ENCODE data around the gene ELP5. TPM values are rescaled to one million over a fixed set of nuclear protein-coding genes. Genes with fewer than 3 reads are reported as not detected.

Gene ELP5
- total and polyA plus RNA-seq, 2 experiments from 2014 or later, result 38.3 to 41.4 TPM

- TF ChIP-seq, protein P1, sequence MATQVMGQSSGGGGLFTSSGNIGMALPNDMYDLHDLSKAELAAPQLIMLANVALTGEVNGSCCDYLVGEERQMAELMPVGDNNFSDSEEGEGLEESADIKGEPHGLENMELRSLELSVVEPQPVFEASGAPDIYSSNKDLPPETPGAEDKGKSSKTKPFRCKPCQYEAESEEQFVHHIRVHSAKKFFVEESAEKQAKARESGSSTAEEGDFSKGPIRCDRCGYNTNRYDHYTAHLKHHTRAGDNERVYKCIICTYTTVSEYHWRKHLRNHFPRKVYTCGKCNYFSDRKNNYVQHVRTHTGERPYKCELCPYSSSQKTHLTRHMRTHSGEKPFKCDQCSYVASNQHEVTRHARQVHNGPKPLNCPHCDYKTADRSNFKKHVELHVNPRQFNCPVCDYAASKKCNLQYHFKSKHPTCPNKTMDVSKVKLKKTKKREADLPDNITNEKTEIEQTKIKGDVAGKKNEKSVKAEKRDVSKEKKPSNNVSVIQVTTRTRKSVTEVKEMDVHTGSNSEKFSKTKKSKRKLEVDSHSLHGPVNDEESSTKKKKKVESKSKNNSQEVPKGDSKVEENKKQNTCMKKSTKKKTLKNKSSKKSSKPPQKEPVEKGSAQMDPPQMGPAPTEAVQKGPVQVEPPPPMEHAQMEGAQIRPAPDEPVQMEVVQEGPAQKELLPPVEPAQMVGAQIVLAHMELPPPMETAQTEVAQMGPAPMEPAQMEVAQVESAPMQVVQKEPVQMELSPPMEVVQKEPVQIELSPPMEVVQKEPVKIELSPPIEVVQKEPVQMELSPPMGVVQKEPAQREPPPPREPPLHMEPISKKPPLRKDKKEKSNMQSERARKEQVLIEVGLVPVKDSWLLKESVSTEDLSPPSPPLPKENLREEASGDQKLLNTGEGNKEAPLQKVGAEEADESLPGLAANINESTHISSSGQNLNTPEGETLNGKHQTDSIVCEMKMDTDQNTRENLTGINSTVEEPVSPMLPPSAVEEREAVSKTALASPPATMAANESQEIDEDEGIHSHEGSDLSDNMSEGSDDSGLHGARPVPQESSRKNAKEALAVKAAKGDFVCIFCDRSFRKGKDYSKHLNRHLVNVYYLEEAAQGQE (IDR thresholded peaks at IDR 0.05; ENCODE audit: unreplicated experiment), result no peak
- no peak for TF ChIP-seq CREB1 (CRISPR knock-in tag; IDR thresholded peaks at IDR 0.05; ENCODE audit: low read depth)
- no peak for TF ChIP-seq EZH2phosphoT487 (IDR thresholded peaks at IDR 0.05; ENCODE audit: unreplicated experiment)
- TF ChIP-seq ETS1 (IDR thresholded peaks at IDR 0.05), result no peak
These were observed 1.1 kb upstream of the ELP5 start (continued) for GRCh38 chr17:7250695-7251627.

DNA sequence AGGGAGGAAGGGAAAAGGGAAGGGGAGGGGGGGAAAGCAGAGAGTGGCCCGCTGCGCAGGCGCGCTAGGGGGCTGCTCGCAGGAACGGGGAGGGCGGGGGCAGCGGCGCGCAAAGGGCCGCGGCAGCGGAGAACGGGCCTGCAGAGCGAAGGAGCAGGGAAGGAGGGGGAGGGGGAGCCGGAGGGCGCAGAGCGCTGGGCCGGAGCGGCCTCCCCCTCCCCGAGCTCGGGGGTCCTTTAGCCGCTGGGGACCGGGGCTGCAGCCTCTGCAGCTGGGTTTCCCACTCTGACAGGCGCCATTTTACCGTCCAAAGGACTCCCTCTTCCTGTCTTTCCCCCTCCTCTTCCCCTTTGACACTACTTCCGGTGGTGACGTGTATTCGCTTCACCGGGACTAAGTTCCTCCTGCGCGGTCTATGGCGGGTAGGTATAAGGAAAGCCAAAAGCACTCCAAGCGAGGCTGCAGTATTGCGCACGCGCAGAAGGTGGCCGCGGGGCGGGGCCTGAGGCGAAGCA is 297 bp upstream of the ELP5 start, which contains the start of gene CTDNEP1:
CTDNEP1 (minus strand) TSS at position 74 of the 515 bp plus-strand sequence. CDS start 438 bp downstream, outside the sequence.
- Histone ChIP-seq H3K27ac (ENCODE audit: low read depth) (peak within 1 kb of the TSS; percentile 96), H3K4me3 (peak within 1 kb of the TSS; percentile 65), H3F3A (replicated peaks; ENCODE audit: low read depth) (peaks cover 15% of the 10 kb centered on the region; the same call in 1 of the 2 replicates), H3K27me3 (ENCODE audit: insufficient read depth) (no peaks in the 10 kb centered on the region), H2AFZ (peak within 1 kb of the TSS; percentile 44; the same call in 1 of the 2 replicates), H3K4me1 (ENCODE audit: insufficient read depth) (peaks cover 17% of the 10 kb centered on the region), H3K4me2 (peak within 1 kb of the TSS; percentile 98), H3K79me2 (replicated peaks; ENCODE audit: insufficient read depth) (peaks cover 60% of the 10 kb centered on the region), H3K36me3 (ENCODE audit: insufficient read depth) (peaks cover 13% of the 10 kb centered on the region), H4K20me1 (replicated peaks; ENCODE audit: insufficient read depth) (peaks cover 32% of the 10 kb centered on the region), H3K9me2 (ENCODE audit: insufficient read depth) (no peaks in the 10 kb centered on the region)
- ATAC-seq (peak; percentile 89), DNase-seq (ENCODE audit: low spot score) (peak; percentile 98)
- Mint-ChIP-seq H3K27ac (peak within 1 kb of the TSS; percentile 100), H3K4me1 (peaks cover 31% of the 10 kb centered on the region), H3K27me3 (ENCODE audit: insufficient read depth, low read depth, poor library complexity) (peaks cover 14% of the 10 kb centered on the region), H3K36me3 (ENCODE audit: low read depth) (peaks cover 43% of the 10 kb centered on the region), H3K9me3 (peaks cover 3% of the 10 kb centered on the region; the same call in 2 of the 3 replicates), H3K4me3 (peak within 1 kb of the TSS; percentile 91)
- TF ChIP-seq, protein P1 (IDR thresholded peaks at IDR 0.05; ENCODE audit: unreplicated experiment), result no peak
- no peak for TF ChIP-seq ZNF331 (CRISPR knock-in tag; IDR thresholded peaks at IDR 0.05; ENCODE audit: low read depth)
- no peak; the same call in none of the 2 replicates for TF ChIP-seq CREB1 (CRISPR knock-in tag; IDR thresholded peaks at IDR 0.05; ENCODE audit: low read depth)
- no peak for TF ChIP-seq EZH2phosphoT487 (IDR thresholded peaks at IDR 0.05; ENCODE audit: unreplicated experiment)
- no peak for TF ChIP-seq NANOG (IDR thresholded peaks at IDR 0.05; ENCODE audit: borderline replicate concordance)
- no peak for TF ChIP-seq ZNF114 (CRISPR knock-in tag; IDR thresholded peaks at IDR 0.05)
- peak; percentile 63; the same call in 1 of the 2 replicates for TF ChIP-seq ETS1 (IDR thresholded peaks at IDR 0.05)

Measured in GM23338 (cell line).